Lower lobe of right lung (tissue), 2 donors: ENCODE data around the gene C1QL2. TPM values are rescaled to one million over a fixed set of nuclear protein-coding genes. Genes with fewer than 3 reads are reported as not detected.

Experiments used
- ATAC-seq, 2 donors: fragments of 200-7000 bp; cut with Tn5 transposase; one replicate each; pipeline ENCODE4 v1.9.1; 2020 to 2022; ENCODE audit warnings: mild to moderate bottlenecking in 2 of 2, moderate library complexity in 2 of 2
- DNase-seq: peaks from one replicate; pipeline ENCODE4 v3.0.0-alpha.2; 2020
- H3K27ac ChIP-seq: fragments of 200-600 bp; one replicate; pipeline ENCODE4 v1.8.0; 2022
- H3K27me3 ChIP-seq: fragments of 200-600 bp; one replicate; pipeline ENCODE4 v1.8.0; 2022; ENCODE audit warnings: low read depth
- H3K36me3 ChIP-seq: fragments of 200-600 bp; one replicate; pipeline ENCODE4 v1.8.0; 2022; ENCODE audit warnings: mild to moderate bottlenecking
- H3K4me1 ChIP-seq: fragments of 200-600 bp; one replicate; pipeline ENCODE4 v1.8.0; 2022
- H3K4me3 ChIP-seq: fragments of 200-600 bp; one replicate; pipeline ENCODE4 v1.8.0; 2022; ENCODE audit warnings: mild to moderate bottlenecking
- H3K9me3 ChIP-seq: fragments of 200-600 bp; one replicate; pipeline ENCODE4 v1.8.0; 2022
- CTCF ChIP-seq: fragments of 200-600 bp; IDR thresholded peaks from one replicate; pipeline ENCODE4 v1.8.0; 2022; ENCODE audit warnings: antibody characterized with exemption, mild to moderate bottlenecking
- intact Hi-C: fragments of 100-400 bp; cut with DNase I; formaldehyde crosslinking; loops from one replicate; pipeline ENCODE4 v1.11.0; 2022
- total RNA-seq: library from RNA; stranded (reverse); fragmentation: NEBNext Ultra II Directional; extraction: Animal tissue kit (Norgen Biotek cat#: 25700); gene quantifications from one replicate; pipeline ENCODE4 v1.2.1, GENCODE V29; 2021
- donor health status: DM: no; HTN: yes; CAD: no; lungs with severe emphysema.

Gene C1QL2
- total RNA-seq, 1 donor from 2014 or later: not detected

DNA sequence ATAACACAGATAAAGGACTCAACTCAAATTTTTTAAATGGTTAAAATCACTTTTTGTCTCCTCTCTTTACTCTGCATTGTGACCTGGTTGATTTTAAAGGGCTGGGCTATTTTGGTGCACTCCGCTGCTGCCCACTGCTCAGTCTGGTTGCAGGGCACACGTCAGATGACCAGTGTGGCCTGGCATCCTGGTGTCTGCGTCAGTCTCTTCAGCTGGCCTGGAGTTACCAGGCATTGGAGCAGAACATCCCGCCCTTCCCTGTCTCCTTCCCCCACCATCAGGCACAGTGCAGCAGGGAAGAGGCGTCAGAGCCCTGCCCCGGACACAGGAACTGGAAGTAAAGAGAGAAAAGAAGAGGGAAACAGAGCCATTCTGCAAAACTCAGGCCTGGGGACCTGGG lies 8.9 kb downstream of the C1QL2 start:
- no peak for TF ChIP-seq CTCF
- Histone ChIP-seq H3K27ac (no peak overlapping the region), H3K4me3 (no peak overlapping the region), H3K9me3 (no peaks in the 10 kb centered on the region), H3K36me3 (no peaks in the 10 kb centered on the region), H3K4me1 (no peaks in the 10 kb centered on the region), H3K27me3 (peaks cover 19% of the 10 kb centered on the region)
- no peak for ATAC-seq
- no peak for DNase-seq
- intact Hi-C loops: no loop called here

- no peak overlapping the region for H3K4me3 ChIP-seq
Observed at GRCh38 chr2:119147776-119148715, 10.5 kb downstream of the C1QL2 start.

DNA sequence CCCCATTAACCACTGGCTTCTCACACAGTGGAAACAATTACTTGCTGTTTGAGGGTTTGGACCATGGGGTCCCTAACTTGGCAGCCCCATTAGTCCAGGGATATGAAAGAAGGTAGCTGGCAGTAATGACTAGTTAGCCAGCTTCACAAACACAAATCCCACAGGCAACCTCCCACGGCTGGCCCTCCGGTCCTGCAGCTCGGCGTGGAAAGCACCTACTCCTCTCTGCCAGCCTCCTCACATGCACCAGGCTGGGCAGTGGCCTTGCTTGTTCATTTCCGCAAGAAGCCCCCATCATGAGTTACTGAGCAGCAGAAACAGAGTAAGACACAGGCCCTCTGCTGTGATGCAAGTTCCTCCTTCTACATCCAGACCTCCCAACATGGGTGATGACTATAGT lies 13.7 kb downstream of the C1QL2 start:
- ATAC-seq: no peak
- Histone ChIP-seq H3K27ac (no peak overlapping the region), H3K9me3 (no peaks in the 10 kb centered on the region), H3K27me3 (no peaks in the 10 kb centered on the region), H3K4me1 (no peaks in the 10 kb centered on the region), H3K36me3 (no peaks in the 10 kb centered on the region), H3K4me3 (no peak overlapping the region)
- TF ChIP-seq CTCF: no peak
- DNase-seq: no peak
- intact Hi-C loops: no loop called here

More at GRCh38 chr2:119147776-119148715, 10.5 kb downstream of the C1QL2 start:
- TF ChIP-seq CTCF: no peak
- intact Hi-C loops: no loop called here
- DNase-seq (no peak), ATAC-seq (no peak)
- Histone ChIP-seq H3K27me3 (peaks cover 4% of the 10 kb centered on the region), H3K36me3 (no peaks in the 10 kb centered on the region), H3K4me1 (no peaks in the 10 kb centered on the region), H3K27ac (no peak overlapping the region), H3K9me3 (no peaks in the 10 kb centered on the region)

DNA sequence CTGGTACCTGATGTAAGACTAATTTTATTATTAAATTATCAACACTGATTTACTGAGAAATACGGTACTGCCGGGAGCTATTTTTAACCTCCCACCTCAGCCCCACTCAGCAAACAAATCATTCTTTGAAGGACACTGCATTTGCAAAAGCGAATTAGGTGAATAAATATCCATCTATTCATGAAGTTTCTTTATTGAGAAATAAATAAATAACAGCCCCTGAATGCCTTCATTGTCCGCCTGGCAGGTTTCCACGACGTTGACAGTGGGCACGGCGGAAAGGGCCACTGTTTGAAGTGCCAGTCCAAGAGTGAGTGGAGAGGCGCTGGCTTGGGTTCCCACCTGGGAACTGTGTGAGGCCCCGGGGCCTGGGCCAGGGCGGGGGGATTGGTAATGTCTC lies 15.7 kb downstream of the C1QL2 start:
- Histone ChIP-seq H3K4me1 (no peaks in the 10 kb centered on the region), H3K27ac (no peak overlapping the region), H3K4me3 (no peak overlapping the region), H3K27me3 (no peaks in the 10 kb centered on the region), H3K36me3 (no peaks in the 10 kb centered on the region), H3K9me3 (no peaks in the 10 kb centered on the region)
- no peak for TF ChIP-seq CTCF
- DNase-seq (no peak), ATAC-seq (peak; percentile 35 to 49)
- intact Hi-C loops: no loop called here

GRCh38 chr2:119137502-119137901 lies 21.0 kb downstream of the C1QL2 start:
- DNase-seq: no peak
- Histone ChIP-seq H3K36me3 (no peaks in the 10 kb centered on the region), H3K4me1 (no peaks in the 10 kb centered on the region), H3K4me3 (no peak overlapping the region), H3K9me3 (no peaks in the 10 kb centered on the region), H3K27me3 (peaks cover 16% of the 10 kb centered on the region), H3K27ac (no peak overlapping the region)
- ATAC-seq: no peak
- intact Hi-C loops: no loop called here
- no peak for TF ChIP-seq CTCF
